ENCODE data around the gene RGMA.

GRCh38 chr15:93017526-93017925 is 71.5 kb downstream of the RGMA start:
- no peak for TF ChIP-seq CTCF (IDR thresholded peaks at IDR 0.05)
- no peak for TF ChIP-seq POLR2A (IDR thresholded peaks at IDR 0.05)
- no peak for TF ChIP-seq EP300 (IDR thresholded peaks at IDR 0.05)

All from tibial nerve (tissue), 4 donors.